DOHH2 (cell line): ENCODE measurements around the gene ILF2.

Source experiments
- H3F3A ChIP-seq: fragments of 200-600 bp; sonication (generic), shearing (Covaris generic); 2 replicates; pipeline ENCODE4 v1.6.0; 2016; ENCODE audit warnings: antibody characterized with exemption, mild to moderate bottlenecking; ENCODE audit not compliant: control insufficient read depth, insufficient read depth
- H3K27ac ChIP-seq: fragments of 200-600 bp; sonication (generic); 2 replicates; pipeline ENCODE4 v1.5.1; 2014; ENCODE audit warnings: low read depth, mild to moderate bottlenecking, low read length, moderate library complexity
- H3K27me3 ChIP-seq: fragments of 200-600 bp; sonication (generic); 2 replicates; pipeline ENCODE4 v1.6.1; 2014; ENCODE audit warnings: mild to moderate bottlenecking, low read length, mixed read lengths; ENCODE audit not compliant: control insufficient read depth
- H3K36me3 ChIP-seq: fragments of 200-600 bp; sonication (generic); 2 replicates; pipeline ENCODE4 v1.6.1; 2014; ENCODE audit warnings: mild to moderate bottlenecking, low read length, moderate library complexity, mixed read lengths; ENCODE audit not compliant: control insufficient read depth
- H3K4me1 ChIP-seq: fragments of 200-600 bp; sonication (generic); 2 replicates; pipeline ENCODE4 v1.6.1; 2014; ENCODE audit warnings: mild to moderate bottlenecking, low read length, mixed read lengths; ENCODE audit not compliant: control insufficient read depth
- H3K4me2 ChIP-seq: fragments of 200-600 bp; sonication (generic); 2 replicates; pipeline ENCODE4 v1.6.0; 2014; ENCODE audit warnings: mild to moderate bottlenecking, low read length, moderate library complexity
- H3K4me3 ChIP-seq: fragments of 200-600 bp; sonication (generic); 2 replicates; pipeline ENCODE4 v1.5.1; 2014; ENCODE audit warnings: mild to moderate bottlenecking, low read length, mixed read lengths
- H3K79me2 ChIP-seq: fragments of 200-600 bp; sonication (generic); 2 replicates; pipeline ENCODE4 v1.6.1; 2014; ENCODE audit warnings: mild to moderate bottlenecking, low read length, mixed read lengths; ENCODE audit not compliant: control insufficient read depth
- H3K9me2 ChIP-seq: fragments of 200-600 bp; sonication (generic); replicated peaks from 2 replicates; pipeline ENCODE4 v1.6.1; 2014; ENCODE audit warnings: mild to moderate bottlenecking, low read length, mixed read lengths; ENCODE audit not compliant: control insufficient read depth
- H3K9me3 ChIP-seq: fragments of 200-600 bp; sonication (generic); 2 replicates; pipeline ENCODE4 v1.6.1; 2014; ENCODE audit warnings: antibody characterized with exemption, low read length, mixed read lengths; ENCODE audit not compliant: control insufficient read depth, insufficient read depth
- H4K20me1 ChIP-seq: fragments of 200-600 bp; sonication (generic); 2 replicates; pipeline ENCODE4 v1.6.0; 2014; ENCODE audit warnings: low read depth, mild to moderate bottlenecking, antibody characterized with exemption, low read length, moderate library complexity; ENCODE audit not compliant: control insufficient read depth, insufficient read depth
- CTCF ChIP-seq: fragments of 200-600 bp; sonication (generic); IDR thresholded peaks from one replicate; pipeline ENCODE4 v1.5.1; 2014; ENCODE audit warnings: antibody characterized with exemption, mild to moderate bottlenecking, low read depth, low read length; ENCODE audit not compliant: poor library complexity, severe bottlenecking
- EZH2phosphoT487 ChIP-seq: fragments of 200-600 bp; sonication (generic); IDR thresholded peaks from 2 replicates; pipeline ENCODE4 v1.6.1; 2017; ENCODE audit warnings: borderline replicate concordance, mild to moderate bottlenecking, antibody characterized with exemption, low read length, moderate library complexity, mixed read lengths

Gene ILF2

GRCh38 chr1:153655333-153655732 lies 15.5 kb downstream of the ILF2 start:
- no peak overlapping the region for H3K4me3 ChIP-seq
- TF ChIP-seq CTCF: no peak
- no peak for TF ChIP-seq EZH2phosphoT487
- H3K36me3 ChIP-seq: 0 out of 2 replicates have a peak, but pooled peaks cover 2% of the 10 kb centered on the region
- H3K27me3 ChIP-seq: no peaks in the 10 kb centered on the region
- H4K20me1 ChIP-seq: no peaks in the 10 kb centered on the region
- no peaks in the 10 kb centered on the region for H3K9me3 ChIP-seq
- H3K4me1 ChIP-seq: peaks cover 17% of the 10 kb centered on the region
- no peak overlapping the region for H3K4me2 ChIP-seq
- no peaks in the 10 kb centered on the region for H3K9me2 ChIP-seq
- peaks cover 14% of the 10 kb centered on the region for H3K79me2 ChIP-seq
- no peak overlapping the region for H3K27ac ChIP-seq
- peaks cover 14% of the 10 kb centered on the region for H3F3A ChIP-seq

GRCh38 chr1:153652805-153653500 lies 17.8 kb downstream of the ILF2 start:
- H3K4me1 ChIP-seq: peaks cover 3% of the 10 kb centered on the region
- H3K4me2 ChIP-seq: no peak overlapping the region
- TF ChIP-seq CTCF: no peak
- no peak for TF ChIP-seq EZH2phosphoT487
- no peaks in the 10 kb centered on the region for H3K36me3 ChIP-seq
- H3K27ac ChIP-seq: no peak overlapping the region
- no peaks in the 10 kb centered on the region for H3K9me2 ChIP-seq
- H3F3A ChIP-seq: peaks cover 9% of the 10 kb centered on the region; the same call in 1 of the 2 replicates
- H3K79me2 ChIP-seq: no peaks in the 10 kb centered on the region
- no peaks in the 10 kb centered on the region for H3K27me3 ChIP-seq
- H3K4me3 ChIP-seq: no peak overlapping the region
- H3K9me3 ChIP-seq: no peaks in the 10 kb centered on the region
- no peaks in the 10 kb centered on the region for H4K20me1 ChIP-seq

- no peak overlapping the region for H3K4me3 ChIP-seq
- no peak overlapping the region for H3K27ac ChIP-seq
- H3K4me1 ChIP-seq: no peaks in the 10 kb centered on the region
- H3K9me2 ChIP-seq: no peaks in the 10 kb centered on the region
- H3K4me2 ChIP-seq: no peak overlapping the region
- H3K36me3 ChIP-seq: peaks cover 7% of the 10 kb centered on the region
- H3K79me2 ChIP-seq: no peaks in the 10 kb centered on the region
- peaks cover 13% of the 10 kb centered on the region for H3F3A ChIP-seq
- no peaks in the 10 kb centered on the region for H3K9me3 ChIP-seq
- TF ChIP-seq EZH2phosphoT487 (no peak), CTCF (no peak)
- H4K20me1 ChIP-seq: no peaks in the 10 kb centered on the region
- H3K27me3 ChIP-seq: no peaks in the 10 kb centered on the region
Measured at GRCh38 chr1:153651771-153652170, 19.0 kb downstream of the ILF2 start.
